NB4 (cell line): Measurements from ENCODE around the gene PITPNB.

ENCODE experiments used
- MYC ChIP-seq: IDR thresholded peaks from 2 replicates; pipeline ENCODE4 v1.6.1; 2011; ENCODE audit warnings: low read depth, low read length
- POLR2A ChIP-seq: IDR thresholded peaks from 2 replicates; pipeline ENCODE4 v1.6.1; 2011; ENCODE audit warnings: mild to moderate bottlenecking; ENCODE audit not compliant: insufficient read length; ENCODE audit errors: extremely low read depth
- TF ChIP-seq, protein P1 (sequence below): IDR thresholded peaks from one replicate; pipeline ENCODE4 v1.5.1; 2012; ENCODE audit warnings: low read depth, low read length
- TF ChIP-seq, protein P2 (sequence below): IDR thresholded peaks from 2 replicates; pipeline ENCODE4 v1.6.1; 2011; ENCODE audit warnings: low read depth, low read length

DNA sequence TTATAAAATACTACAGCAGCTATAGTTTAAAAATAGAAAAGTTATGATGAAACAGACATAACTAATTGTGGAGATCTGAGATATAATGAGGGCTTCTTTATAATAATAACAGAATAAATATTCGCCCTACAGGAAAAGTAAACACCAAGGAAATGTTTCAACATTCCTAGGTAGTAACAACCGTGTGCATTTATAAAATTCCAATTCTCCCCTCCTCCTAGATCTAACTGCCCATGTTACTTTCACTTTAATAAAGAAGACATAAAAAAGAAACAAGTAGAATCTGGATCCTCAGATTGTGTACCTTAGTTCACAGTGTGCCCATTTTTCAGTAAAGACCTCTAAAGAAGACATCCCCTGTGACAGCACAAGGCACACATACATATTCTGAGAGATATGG lies 59.7 kb downstream of the PITPNB start:
- TF ChIP-seq, protein P1, sequence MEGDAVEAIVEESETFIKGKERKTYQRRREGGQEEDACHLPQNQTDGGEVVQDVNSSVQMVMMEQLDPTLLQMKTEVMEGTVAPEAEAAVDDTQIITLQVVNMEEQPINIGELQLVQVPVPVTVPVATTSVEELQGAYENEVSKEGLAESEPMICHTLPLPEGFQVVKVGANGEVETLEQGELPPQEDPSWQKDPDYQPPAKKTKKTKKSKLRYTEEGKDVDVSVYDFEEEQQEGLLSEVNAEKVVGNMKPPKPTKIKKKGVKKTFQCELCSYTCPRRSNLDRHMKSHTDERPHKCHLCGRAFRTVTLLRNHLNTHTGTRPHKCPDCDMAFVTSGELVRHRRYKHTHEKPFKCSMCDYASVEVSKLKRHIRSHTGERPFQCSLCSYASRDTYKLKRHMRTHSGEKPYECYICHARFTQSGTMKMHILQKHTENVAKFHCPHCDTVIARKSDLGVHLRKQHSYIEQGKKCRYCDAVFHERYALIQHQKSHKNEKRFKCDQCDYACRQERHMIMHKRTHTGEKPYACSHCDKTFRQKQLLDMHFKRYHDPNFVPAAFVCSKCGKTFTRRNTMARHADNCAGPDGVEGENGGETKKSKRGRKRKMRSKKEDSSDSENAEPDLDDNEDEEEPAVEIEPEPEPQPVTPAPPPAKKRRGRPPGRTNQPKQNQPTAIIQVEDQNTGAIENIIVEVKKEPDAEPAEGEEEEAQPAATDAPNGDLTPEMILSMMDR: no peak
- TF ChIP-seq, protein P2, sequence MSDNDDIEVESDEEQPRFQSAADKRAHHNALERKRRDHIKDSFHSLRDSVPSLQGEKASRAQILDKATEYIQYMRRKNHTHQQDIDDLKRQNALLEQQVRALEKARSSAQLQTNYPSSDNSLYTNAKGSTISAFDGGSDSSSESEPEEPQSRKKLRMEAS: no peak
- TF ChIP-seq POLR2A (no peak), MYC (no peak)
